Stimulated activated CD8-positive, alpha-beta memory T cell treated with anti-CD3 and anti-CD28 coated beads, Interleukin-15, amount 100 ng/mL, for 24 hours (primary cell): ENCODE results near the gene KLF9.
"Not testable (repeated sequence)": the region's sequence is repeated elsewhere in the genome, so short reads cannot be mapped to it uniquely, and the experiment has no call there.

Experiments used
- DNase-seq: peaks from one replicate; pipeline ENCODE4 v3.0.0-alpha.2; 2020; ENCODE audit warnings: low read depth

The KLF9 gene

GRCh38 chr9:70403618-70404025, 10.8 kb downstream of the KLF9 start:
- no peak for DNase-seq

DNA sequence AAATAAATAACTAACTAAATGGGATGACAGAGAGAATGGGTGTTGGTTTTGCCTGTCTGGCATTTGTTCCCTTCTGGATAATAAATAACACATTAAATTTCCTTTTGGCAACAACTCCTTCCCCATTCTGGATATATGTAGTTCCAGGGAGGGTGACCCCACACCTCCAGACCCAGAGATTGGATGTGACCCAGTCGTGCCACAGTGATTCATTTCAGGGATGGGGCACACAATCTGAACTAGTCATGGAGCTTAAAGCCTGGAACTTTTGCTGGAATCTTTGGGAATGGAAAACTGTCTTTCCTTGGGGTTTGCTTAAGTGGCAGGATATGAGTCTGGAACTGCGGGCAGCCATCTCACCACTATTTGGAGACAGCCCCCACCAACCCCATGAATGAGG, 11.3 kb downstream of the KLF9 start:
- DNase-seq = no peak

DNA sequence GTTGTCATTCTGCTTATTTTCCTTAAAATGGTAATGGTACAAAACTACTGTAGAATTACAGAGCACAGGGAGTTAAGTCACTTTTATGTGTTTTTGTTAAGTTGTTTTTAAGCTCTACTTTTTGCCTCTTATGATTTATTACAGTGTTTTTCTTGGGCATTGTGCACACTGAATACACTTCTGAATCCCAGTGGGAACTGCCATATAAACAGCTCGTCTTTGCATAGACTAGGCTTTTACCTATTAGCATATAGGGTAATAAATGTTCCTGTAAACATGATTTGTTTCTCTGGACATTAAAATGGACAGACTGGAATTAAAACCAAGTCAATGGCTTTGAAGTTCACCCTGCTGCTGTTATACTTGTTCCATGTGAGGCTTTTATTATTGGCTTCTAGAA, 12.2 kb downstream of the KLF9 start:
- DNase-seq = no peak

DNA sequence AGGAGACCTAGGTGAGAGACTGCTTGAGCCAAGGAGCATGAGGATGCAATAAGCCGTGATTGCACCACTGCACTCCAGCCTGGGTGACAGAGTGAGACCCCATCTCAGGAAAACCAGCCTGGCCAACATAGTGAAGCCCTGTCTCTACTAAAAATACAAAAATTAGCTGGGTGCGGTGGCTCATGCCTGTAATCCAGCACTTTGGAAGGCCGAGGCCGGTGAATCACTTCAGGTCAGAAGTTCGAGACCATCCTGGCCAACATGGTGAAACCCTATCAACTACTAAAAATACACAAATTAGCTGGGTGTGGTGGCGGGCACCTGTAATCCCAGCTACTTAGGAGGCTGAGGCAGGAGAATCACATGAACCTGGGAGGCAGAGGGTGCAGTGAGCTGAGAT, 13.2 kb downstream of the KLF9 start:
- not testable (repeated sequence) for DNase-seq

DNA sequence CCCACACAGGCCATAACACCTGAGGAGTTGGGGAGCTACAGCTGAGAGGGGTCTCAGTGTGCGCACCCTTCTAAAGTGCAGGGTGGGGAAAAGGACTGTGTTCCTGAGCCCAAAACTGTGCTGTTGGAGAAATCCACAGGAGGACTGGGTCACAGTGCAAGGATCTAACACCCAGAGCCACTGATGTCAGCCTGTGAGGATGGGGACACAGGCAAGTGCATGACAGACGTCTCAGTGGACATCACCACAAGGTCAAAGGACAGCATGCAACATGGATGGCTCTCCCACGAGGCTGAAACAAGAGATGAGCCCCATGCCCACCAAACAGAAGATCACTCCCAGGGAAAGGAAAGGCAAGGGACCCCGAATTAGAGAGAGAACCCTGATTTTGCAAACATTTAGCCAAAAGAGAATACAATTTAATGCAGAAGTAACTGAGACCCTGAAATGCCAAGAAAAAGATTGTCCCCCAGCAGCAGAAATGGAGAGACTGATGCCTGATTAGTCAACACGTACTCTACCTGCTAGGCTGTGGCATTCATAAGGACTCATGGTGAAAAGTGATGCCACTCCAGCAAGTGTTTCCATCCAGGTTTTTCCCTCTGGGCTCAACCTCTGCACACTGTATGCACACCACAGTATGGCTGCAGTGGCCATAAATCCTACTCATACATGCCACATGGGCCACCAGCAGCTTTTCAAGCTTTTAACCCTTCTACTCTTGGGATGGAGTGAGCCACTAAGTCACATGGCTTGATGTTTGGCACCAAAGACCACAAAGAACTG, 14.2 kb downstream of the KLF9 start:
- DNase-seq = no peak

- no peak for DNase-seq
These were observed 15.3 kb downstream of the KLF9 start for GRCh38 chr9:70399141-70399540.

DNA sequence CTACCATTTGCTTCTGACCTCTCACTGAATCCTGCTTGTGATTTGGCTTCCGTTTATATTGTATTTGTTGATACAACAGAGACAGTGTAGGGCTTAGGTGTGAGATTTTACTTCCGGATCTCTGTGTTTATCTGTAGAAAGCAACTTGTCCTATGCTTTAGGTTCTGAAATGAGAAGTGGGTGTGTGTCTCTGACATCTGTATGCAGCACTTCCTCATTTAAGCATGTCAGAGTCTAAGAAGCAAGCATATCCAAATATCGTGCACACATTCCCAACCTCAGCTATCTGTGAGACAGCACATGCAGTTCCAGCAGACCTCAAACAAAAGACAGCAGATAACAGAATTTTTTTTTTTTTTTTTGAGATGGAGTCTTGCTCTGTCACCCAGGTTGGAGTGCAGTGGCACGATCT, 16.3 kb downstream of the KLF9 start:
- no peak for DNase-seq

DNA sequence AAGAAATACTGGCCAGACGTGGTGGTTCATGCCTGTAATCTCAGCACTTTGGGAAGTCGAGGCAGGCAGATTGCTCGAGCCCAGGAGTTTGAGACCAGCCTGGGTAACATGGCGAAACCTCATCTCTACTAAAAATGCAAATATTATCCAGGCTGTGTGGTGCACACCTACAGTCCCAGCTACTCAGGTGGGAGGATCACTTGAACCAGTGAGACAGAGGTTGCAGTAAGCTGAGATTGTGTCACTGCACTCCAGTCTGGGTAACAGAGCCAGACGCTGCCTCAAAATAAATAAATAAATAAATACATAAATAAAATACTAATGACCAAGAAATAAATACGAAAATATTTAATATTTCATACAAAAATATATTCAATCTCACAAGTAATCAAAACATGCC, 18.8 kb downstream of the KLF9 start:
- no peak for DNase-seq

- no peak for DNase-seq
These were observed 21.6 kb downstream of the KLF9 start for GRCh38 chr9:70392850-70393249.

DNA sequence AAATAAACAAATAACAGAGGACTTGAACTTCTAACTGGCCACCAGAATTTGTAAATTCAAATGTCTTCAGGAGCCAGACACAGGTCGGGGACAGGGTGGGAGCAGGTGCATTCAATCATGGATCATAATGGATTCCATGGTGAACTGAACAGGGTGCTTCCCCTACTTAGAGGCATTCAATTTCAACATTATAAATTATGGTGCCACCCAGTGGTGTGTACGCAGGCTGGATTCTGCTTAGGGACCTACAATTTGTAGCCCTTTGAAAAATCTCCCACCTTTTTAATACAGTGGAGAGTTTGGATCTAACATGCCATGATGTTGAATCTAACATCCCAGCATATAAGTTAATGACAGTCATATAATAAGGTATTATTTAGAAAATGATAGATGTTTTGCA, 22.3 kb downstream of the KLF9 start:
- no peak for DNase-seq

DNA sequence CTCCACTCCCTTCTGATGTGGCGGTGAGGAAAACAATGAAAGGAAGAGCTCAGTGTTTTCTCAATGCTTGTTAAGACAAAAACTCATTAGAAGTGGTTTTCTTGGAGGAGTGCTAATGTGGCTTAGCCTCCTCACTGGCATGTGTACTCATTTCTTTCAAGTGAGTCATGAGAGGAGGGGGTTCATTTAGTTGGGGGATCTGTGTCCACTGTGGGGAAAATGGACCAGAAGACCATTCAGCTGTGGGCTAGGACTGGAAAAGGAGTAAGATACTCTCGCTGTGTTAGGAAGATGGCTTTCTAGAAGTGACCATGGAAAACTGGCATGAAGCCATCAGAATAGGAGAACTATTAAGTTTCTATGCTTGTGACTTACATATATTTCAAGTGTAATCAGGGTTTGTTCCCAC, 23.5 kb downstream of the KLF9 start:
- DNase-seq = no peak

- DNase-seq = no peak
These were observed 24.7 kb downstream of the KLF9 start for GRCh38 chr9:70389621-70390266.

- no peak for DNase-seq
These were observed 25.3 kb downstream of the KLF9 start for GRCh38 chr9:70389188-70389587.

DNA sequence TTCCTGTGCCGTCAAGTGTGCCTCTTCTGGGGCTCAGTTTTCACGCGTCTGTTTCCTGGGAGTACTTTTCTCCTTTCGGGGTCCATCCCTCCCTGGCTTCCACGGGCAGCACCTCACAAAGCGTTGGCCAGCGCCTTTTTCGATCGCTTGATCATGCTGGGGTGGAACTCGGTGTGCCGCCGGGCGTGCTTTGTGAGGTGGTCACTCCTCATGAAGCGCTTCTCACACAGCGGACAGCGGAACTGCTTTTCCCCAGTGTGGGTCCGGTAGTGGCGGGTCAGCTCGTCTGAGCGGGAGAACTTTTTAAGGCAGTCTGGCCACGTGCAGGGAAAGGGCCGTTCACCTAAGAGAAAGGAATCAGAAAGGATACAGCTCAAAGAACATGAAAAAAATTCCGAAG, 26.8 kb downstream of the KLF9 start:
- DNase-seq = no peak

- DNase-seq = no peak
These were observed 29.0 kb downstream of the KLF9 start for GRCh38 chr9:70385426-70385825.

GRCh38 chr9:70382709-70383605, 31.5 kb downstream of the KLF9 start:
- no peak for DNase-seq

- no peak for DNase-seq
These were observed 32.3 kb downstream of the KLF9 start for GRCh38 chr9:70382046-70382708.

- DNase-seq = no peak
These were observed 39.4 kb downstream of the KLF9 start for GRCh38 chr9:70374962-70375618.

GRCh38 chr9:70367305-70367930, 47.0 kb downstream of the KLF9 start:
- DNase-seq = no peak

GRCh38 chr9:70363760-70364159, 50.7 kb downstream of the KLF9 start:
- no peak for DNase-seq

DNA sequence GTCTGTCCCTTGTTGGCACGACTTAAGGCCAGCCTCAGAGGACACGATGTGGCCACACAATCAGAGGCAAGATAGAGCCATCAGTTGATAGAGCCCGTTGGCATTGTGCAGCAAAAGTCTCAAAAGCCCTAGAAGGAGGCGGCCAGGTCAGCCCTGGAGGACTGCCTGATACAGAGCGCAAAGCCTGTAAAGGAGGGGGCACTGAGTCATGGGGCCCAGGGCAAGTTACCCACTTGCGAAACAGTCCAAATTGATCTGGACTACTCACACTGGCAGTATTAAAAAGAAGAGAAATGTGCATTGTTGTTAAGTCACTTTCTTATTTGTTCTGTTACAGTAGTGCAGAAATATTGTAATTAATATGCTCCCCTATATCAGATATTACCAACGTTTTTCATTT, 51.5 kb downstream of the KLF9 start:
- no peak for DNase-seq
